NK-92 treated with Interleukin-12 subunit alpha and Interleukin-12 subunit beta, amount 100 ng/mL, for 24 hours (cell line): ENCODE data around the gene UBAP1.
"Not testable (repeated sequence)": the region's sequence is repeated elsewhere in the genome, so short reads cannot be mapped to it uniquely, and the experiment has no call there.

Experiments
- DNase-seq: peaks from one replicate; lab custom pipeline; 2025; lab: John Stamatoyannopoulos, UW

Gene UBAP1

DNA sequence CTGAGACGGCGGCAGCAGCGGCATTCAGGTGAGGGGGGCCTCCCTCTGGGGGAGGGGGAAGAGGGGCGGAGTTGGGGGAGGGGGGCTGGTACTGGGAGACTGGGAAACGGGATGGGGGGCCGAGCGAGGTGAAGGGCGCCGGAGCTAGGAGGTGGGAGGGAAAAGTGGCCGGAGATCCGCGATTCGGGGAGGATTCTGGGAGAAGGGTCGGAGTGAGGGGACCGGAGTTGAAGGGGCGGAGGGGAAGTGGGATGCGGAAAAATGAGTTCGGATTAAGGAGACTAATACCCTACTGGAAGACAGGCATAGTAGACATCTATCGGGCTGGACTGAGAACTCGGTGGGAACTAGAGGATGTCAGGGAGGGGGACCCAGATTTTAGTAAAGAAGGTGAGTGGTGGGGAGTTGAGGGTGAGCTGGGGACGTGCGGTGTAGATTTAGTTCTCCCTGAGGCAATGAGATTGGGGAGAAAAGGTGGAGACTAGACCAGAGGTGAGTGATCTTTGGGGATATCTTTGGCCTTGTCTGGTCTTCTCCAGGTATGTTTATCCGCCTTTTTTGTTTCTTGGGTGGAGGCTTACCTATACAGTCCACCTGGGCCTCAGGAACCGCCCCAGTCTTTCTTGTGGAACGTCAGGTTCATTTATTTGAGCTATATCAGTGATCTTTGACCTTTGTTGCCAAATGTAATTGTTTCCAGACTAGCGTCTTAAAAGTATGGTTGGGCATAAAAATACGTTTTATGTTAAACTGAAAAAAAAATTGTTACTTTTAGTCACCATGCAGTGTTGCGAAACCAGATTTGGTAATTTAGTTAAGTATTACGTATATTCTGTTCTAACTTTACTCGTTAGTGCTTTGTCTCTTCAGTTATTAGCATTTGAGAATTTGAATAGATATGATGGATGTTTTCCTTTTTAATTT is 632 bp downstream of the UBAP1 start:
- DNase-seq = no peak

GRCh38 chr9:34185778-34186551 is 7.1 kb downstream of the UBAP1 start:
- no peak for DNase-seq

DNA sequence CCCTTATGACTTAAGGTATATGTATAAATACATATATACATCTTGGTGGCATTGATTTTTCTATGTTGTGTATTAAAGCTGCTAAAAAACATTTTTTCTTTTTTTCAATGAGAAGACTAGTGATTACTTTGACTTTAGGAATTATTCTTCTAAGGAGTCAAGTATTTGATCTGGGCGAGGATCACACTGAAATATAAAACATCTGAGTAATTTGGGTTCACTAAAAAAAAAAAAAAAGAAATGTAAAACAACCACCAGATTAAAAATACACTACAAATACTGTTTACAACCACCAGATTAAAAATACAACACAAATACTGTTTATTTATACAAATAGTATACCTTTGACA is 9.0 kb downstream of the UBAP1 start:
- no peak for DNase-seq

- DNase-seq = no peak
Observed at GRCh38 chr9:34190996-34191892, 12.4 kb downstream of the UBAP1 start.

- no peak for DNase-seq
Observed at GRCh38 chr9:34195143-34195542, 16.3 kb downstream of the UBAP1 start.

DNA sequence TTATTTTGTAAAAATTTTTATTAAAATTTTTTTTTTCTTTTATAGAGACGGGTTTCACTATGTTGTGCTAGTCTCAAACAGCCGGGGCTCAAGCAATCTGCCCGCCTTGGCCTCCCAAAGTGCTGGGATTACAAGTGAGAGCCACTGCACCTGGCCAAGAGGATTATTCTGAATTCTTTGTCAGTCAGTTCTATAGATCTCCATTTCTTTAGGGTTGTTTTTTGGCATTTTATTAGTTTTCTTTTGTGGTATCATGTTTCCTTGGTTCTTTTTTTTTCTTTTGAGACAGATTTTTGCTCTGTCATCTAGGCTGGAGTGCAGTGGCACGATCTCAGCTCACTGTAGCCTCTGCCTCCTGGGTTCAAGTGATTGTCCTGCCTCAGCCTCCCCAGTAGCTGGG is 18.4 kb downstream of the UBAP1 start:
- not testable (repeated sequence) for DNase-seq

DNA sequence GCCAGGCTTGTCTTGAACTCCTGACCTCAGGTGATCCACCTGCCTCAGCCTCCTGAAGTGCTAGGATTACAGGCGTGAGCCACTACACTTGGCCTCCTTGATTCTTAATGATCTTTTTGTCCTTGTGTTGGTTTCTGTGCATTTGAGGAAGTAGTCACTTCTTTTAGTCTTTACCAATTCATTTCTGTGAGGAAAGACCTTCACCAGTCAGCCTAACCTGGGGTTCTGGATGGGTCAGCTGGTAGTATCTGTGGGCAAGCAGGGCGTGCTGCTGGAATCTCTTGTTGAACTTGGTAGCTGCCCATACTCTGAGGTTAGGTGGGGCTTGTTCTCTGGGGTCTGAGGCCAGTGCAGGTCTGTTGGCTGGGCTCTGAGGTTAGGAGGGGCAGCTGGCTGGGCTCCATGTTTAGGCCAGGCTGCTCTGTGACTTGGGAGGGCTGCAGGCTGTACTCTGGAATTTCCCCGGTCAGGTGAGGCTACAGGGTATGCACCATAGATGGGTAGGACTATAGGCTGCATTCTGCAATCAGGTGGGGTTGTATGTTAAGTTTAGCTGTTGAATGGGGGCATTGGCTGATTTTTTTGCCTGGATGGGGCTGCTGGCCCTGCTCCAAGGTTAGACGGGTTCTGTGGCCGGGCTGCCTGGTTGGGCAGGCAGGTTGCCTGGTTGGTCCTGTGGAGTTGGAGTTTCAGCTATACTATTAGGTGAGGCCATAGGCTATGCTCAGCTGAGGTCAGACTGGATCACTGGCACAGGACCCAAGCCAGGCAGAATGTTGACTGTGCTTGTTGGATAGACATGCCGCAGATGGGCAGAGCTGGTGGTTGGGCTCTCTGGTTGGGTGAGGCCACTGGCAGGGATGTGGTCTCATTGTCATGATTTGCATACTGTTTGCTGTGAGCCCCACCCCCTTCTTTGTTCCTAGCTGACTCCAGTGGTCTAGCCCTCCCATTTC is 19.2 kb downstream of the UBAP1 start:
- no peak for DNase-seq

DNA sequence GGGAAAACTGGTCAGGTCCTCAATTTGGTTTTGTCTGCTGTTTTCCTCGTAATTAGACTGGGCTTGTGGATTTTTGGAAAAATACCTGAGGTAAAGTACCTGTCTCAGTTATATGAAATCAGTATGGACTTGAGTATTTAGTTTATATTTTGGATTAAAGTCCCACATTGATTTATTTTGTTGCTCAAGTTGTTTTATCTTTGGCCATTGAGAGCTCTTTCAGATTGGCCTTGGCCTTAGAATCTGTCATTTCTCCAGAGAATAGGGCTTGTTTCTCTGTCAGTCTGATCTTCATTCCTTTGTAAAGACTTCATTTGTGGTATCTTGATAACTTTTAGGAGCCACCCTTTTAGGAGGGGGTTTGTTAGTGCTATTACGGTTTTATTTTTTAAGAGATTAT is 21.2 kb downstream of the UBAP1 start:
- DNase-seq = no peak

DNA sequence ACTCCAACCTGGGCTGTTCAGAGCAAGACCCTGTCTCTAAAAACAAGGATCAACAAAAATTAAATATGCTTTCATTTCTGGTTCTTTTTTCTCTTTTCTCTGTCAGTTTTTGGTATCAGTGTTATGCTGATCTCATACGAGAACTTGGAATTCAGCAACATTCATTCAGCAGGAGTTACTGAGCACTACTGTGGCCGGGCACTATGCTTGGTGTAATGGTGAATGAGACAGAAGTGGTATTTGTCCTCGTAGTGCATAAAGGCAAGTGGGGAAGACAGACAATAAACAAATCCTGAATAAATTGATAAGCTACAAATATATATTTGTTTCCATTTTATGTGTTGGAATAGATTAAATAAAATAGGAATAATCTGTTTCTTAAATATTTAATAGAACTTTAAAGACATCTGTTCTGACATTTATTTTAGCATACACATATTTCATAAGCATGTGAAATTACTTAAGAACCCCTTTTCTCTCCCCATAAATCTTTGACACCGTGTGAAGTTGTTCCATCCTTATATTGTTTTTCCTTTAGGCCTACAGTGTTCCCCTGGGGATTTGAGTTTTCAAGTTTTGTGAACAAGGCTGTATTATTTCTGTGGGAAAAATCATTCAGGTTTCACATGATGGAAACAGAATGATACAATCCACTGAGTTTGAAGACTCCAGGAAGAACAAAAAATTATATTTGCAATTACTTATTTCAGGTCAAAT is 24.6 kb downstream of the UBAP1 start:
- no peak for DNase-seq

DNA sequence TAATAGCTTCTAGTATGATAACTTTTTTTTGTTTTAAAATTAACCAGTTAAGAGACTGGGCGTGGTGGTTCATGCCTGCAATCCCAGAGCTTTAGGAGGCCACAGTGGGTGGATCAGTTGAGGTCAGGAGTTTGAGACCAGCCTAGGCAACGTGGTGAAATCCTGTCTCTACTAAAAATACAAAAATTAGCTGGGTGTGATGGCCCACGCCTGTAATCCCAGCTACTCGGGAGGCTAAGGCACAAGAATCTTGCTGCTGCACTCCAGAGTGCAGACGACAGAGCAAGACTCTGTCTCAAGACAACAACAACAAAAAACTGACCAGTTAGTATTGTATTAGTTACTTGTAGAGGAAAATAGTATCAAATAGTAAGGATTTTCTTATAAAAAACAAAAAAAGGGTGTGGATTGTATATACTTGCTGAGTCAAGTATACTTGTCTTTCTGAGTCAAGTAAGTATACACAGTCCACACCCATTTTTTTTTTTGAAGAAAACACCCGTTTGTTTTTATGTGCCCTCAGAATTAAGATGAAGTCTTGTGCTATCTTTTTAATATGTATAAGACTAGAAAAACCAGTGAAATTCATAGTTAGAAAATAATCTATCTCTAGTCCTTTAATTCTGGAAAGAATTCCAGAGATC is 25.3 kb downstream of the UBAP1 start:
- DNase-seq = no peak

- no peak for DNase-seq
Observed at GRCh38 chr9:34205102-34205501, 26.3 kb downstream of the UBAP1 start.

GRCh38 chr9:34206561-34206960 is 27.7 kb downstream of the UBAP1 start:
- DNase-seq = no peak

- DNase-seq = no peak
Observed at GRCh38 chr9:34211395-34211794, 32.6 kb downstream of the UBAP1 start.

DNA sequence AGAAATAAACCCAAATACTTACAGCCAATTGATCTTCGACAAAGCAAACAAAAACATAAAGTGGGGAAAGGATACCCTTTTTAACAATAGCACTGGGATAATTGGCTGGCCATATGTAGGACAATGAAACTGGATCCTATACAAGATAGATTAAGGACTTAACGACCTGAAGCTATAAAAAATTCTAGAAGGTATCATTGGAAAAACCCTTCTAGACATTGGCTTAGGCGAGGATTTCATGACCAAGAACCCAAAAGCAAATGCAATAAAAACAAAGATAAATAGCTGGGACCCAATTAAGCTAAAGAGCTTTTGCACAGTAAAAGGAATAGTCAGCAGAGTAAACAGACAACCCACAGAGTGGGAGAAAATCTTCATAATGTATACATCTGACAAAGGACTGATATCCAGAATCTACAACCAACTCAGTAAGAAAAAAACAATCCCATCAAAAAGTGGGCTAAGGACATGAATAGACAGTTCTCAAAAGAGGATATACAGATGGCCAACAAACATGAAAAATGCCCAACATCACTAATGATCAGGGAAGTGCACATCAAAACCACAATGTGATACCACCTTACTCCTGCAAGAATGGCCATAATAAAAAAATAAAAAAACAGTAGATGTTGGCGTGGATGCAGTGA is 35.6 kb downstream of the UBAP1 start:
- DNase-seq = not testable (repeated sequence)

- no peak for DNase-seq
Observed at GRCh38 chr9:34216325-34216724, 37.5 kb downstream of the UBAP1 start.

- DNase-seq = not testable (repeated sequence)
Observed at GRCh38 chr9:34217015-34217414, 38.2 kb downstream of the UBAP1 start.

- no peak for DNase-seq
Observed at GRCh38 chr9:34218446-34218845, 39.6 kb downstream of the UBAP1 start.

GRCh38 chr9:34219421-34219820 is 40.6 kb downstream of the UBAP1 start:
- DNase-seq = no peak

GRCh38 chr9:34220218-34220617 is 41.4 kb downstream of the UBAP1 start:
- DNase-seq = no peak
